ENCODE measurements around the gene CORIN.

CORIN gene

GRCh38 chr4:47662975-47663374 lies 174.9 kb downstream of the CORIN start:
- H3K4me1 Mint-ChIP-seq (ENCODE audit: low read depth): peaks cover 6% of the 10 kb centered on the region
- intact Hi-C loops (cut with micrococcal nuclease): no loop called here
- peaks cover 11% of the 10 kb centered on the region for H3K9me3 Mint-ChIP-seq
- H3K27me3 Mint-ChIP-seq: peaks cover 3% of the 10 kb centered on the region
- no peak overlapping the region for H3K4me3 Mint-ChIP-seq
- H3K27ac Mint-ChIP-seq: no peak overlapping the region
- no peaks in the 10 kb centered on the region for H3K36me3 Mint-ChIP-seq (ENCODE audit: low read depth)

GRCh38 chr4:47661741-47662140 lies 176.1 kb downstream of the CORIN start:
- peaks cover 11% of the 10 kb centered on the region for H3K9me3 Mint-ChIP-seq

GRCh38 chr4:47659342-47659741 lies 178.5 kb downstream of the CORIN start:
- intact Hi-C loops (cut with micrococcal nuclease): no loop called here
- no peak overlapping the region for H3K27ac Mint-ChIP-seq
- H3K36me3 Mint-ChIP-seq (ENCODE audit: low read depth): no peaks in the 10 kb centered on the region

More at GRCh38 chr4:47661741-47662140, 176.1 kb downstream of the CORIN start:
- Mint-ChIP-seq H3K27me3 (no peaks in the 10 kb centered on the region), H3K4me3 (no peak overlapping the region), H3K36me3 (ENCODE audit: low read depth) (no peaks in the 10 kb centered on the region), H3K4me1 (ENCODE audit: low read depth) (peaks cover 6% of the 10 kb centered on the region), H3K27ac (no peak overlapping the region)
- intact Hi-C loops (cut with micrococcal nuclease): no loop called here

GRCh38 chr4:47654972-47655693 lies 182.7 kb downstream of the CORIN start:
- intact Hi-C loops (cut with micrococcal nuclease): no loop called here
- Mint-ChIP-seq H3K27me3 (no peaks in the 10 kb centered on the region), H3K9me3 (peaks cover 11% of the 10 kb centered on the region), H3K27ac (no peak overlapping the region), H3K4me1 (ENCODE audit: low read depth) (peaks cover 6% of the 10 kb centered on the region), H3K36me3 (ENCODE audit: low read depth) (no peaks in the 10 kb centered on the region), H3K4me3 (no peak overlapping the region)

More at GRCh38 chr4:47659342-47659741, 178.5 kb downstream of the CORIN start:
- Mint-ChIP-seq H3K9me3 (peaks cover 11% of the 10 kb centered on the region), H3K27me3 (no peaks in the 10 kb centered on the region), H3K4me3 (no peak overlapping the region), H3K4me1 (ENCODE audit: low read depth) (peaks cover 6% of the 10 kb centered on the region)

GRCh38 chr4:47652092-47652491 lies 185.8 kb downstream of the CORIN start:
- Mint-ChIP-seq H3K4me1 (ENCODE audit: low read depth) (no peaks in the 10 kb centered on the region), H3K27ac (no peak overlapping the region), H3K9me3 (no peaks in the 10 kb centered on the region), H3K4me3 (no peak overlapping the region), H3K36me3 (ENCODE audit: low read depth) (no peaks in the 10 kb centered on the region), H3K27me3 (no peaks in the 10 kb centered on the region)
- intact Hi-C loops (cut with micrococcal nuclease): no loop called here

GRCh38 chr4:47651231-47651630 lies 186.6 kb downstream of the CORIN start:
- Mint-ChIP-seq H3K4me1 (ENCODE audit: low read depth) (no peaks in the 10 kb centered on the region), H3K27me3 (no peaks in the 10 kb centered on the region), H3K27ac (no peak overlapping the region), H3K36me3 (ENCODE audit: low read depth) (no peaks in the 10 kb centered on the region), H3K4me3 (no peak overlapping the region), H3K9me3 (no peaks in the 10 kb centered on the region)
- intact Hi-C loops (cut with micrococcal nuclease): no loop called here

- Mint-ChIP-seq H3K27ac (no peak overlapping the region), H3K4me1 (ENCODE audit: low read depth) (no peaks in the 10 kb centered on the region), H3K4me3 (no peak overlapping the region), H3K9me3 (no peaks in the 10 kb centered on the region), H3K27me3 (no peaks in the 10 kb centered on the region), H3K36me3 (ENCODE audit: low read depth) (no peaks in the 10 kb centered on the region)
- intact Hi-C loops (cut with micrococcal nuclease): no loop called here
Measured at GRCh38 chr4:47650584-47651130, 187.2 kb downstream of the CORIN start.

- H3K4me3 Mint-ChIP-seq: no peak overlapping the region
- no peaks in the 10 kb centered on the region for H3K27me3 Mint-ChIP-seq
- H3K36me3 Mint-ChIP-seq (ENCODE audit: low read depth): no peaks in the 10 kb centered on the region
- H3K4me1 Mint-ChIP-seq (ENCODE audit: low read depth): no peaks in the 10 kb centered on the region
- intact Hi-C loops (cut with micrococcal nuclease): no loop called here
- H3K27ac Mint-ChIP-seq: no peak overlapping the region
- H3K9me3 Mint-ChIP-seq: no peaks in the 10 kb centered on the region
Measured at GRCh38 chr4:47647544-47647943, 190.3 kb downstream of the CORIN start.

- Mint-ChIP-seq H3K27ac (no peak overlapping the region), H3K36me3 (ENCODE audit: low read depth) (no peaks in the 10 kb centered on the region), H3K9me3 (no peaks in the 10 kb centered on the region), H3K27me3 (no peaks in the 10 kb centered on the region), H3K4me1 (ENCODE audit: low read depth) (no peaks in the 10 kb centered on the region), H3K4me3 (no peak overlapping the region)
- intact Hi-C loops (cut with micrococcal nuclease): no loop called here
Measured at GRCh38 chr4:47647029-47647428, 190.8 kb downstream of the CORIN start.

- H3K27me3 Mint-ChIP-seq: no peaks in the 10 kb centered on the region
- H3K36me3 Mint-ChIP-seq (ENCODE audit: low read depth): no peaks in the 10 kb centered on the region
- H3K27ac Mint-ChIP-seq: no peak overlapping the region
- H3K4me3 Mint-ChIP-seq: no peak overlapping the region
- intact Hi-C loops (cut with micrococcal nuclease): no loop called here
- no peaks in the 10 kb centered on the region for H3K9me3 Mint-ChIP-seq
- no peaks in the 10 kb centered on the region for H3K4me1 Mint-ChIP-seq (ENCODE audit: low read depth)
Measured at GRCh38 chr4:47646372-47646771, 191.5 kb downstream of the CORIN start.

GRCh38 chr4:47643845-47644244 lies 194.0 kb downstream of the CORIN start:
- H3K9me3 Mint-ChIP-seq: no peaks in the 10 kb centered on the region
- no peaks in the 10 kb centered on the region for H3K36me3 Mint-ChIP-seq (ENCODE audit: low read depth)
- H3K27me3 Mint-ChIP-seq: no peaks in the 10 kb centered on the region
- intact Hi-C loops (cut with micrococcal nuclease): no loop called here
- H3K4me3 Mint-ChIP-seq: no peak overlapping the region
- H3K4me1 Mint-ChIP-seq (ENCODE audit: low read depth): no peaks in the 10 kb centered on the region
- no peak overlapping the region for H3K27ac Mint-ChIP-seq

- Mint-ChIP-seq H3K27me3 (no peaks in the 10 kb centered on the region), H3K9me3 (no peaks in the 10 kb centered on the region), H3K4me3 (no peak overlapping the region), H3K27ac (no peak overlapping the region), H3K36me3 (ENCODE audit: low read depth) (no peaks in the 10 kb centered on the region), H3K4me1 (ENCODE audit: low read depth) (no peaks in the 10 kb centered on the region)
- intact Hi-C loops (cut with micrococcal nuclease): no loop called here
Measured at GRCh38 chr4:47642985-47643760, 194.7 kb downstream of the CORIN start.

GRCh38 chr4:47642191-47642830 lies 195.6 kb downstream of the CORIN start:
- H3K4me1 Mint-ChIP-seq (ENCODE audit: low read depth): no peaks in the 10 kb centered on the region
- H3K27ac Mint-ChIP-seq: no peak overlapping the region
- H3K36me3 Mint-ChIP-seq (ENCODE audit: low read depth): no peaks in the 10 kb centered on the region
- H3K9me3 Mint-ChIP-seq: peaks cover 3% of the 10 kb centered on the region
- H3K4me3 Mint-ChIP-seq: no peak overlapping the region
- H3K27me3 Mint-ChIP-seq: no peaks in the 10 kb centered on the region
- intact Hi-C loops (cut with micrococcal nuclease): no loop called here

GRCh38 chr4:47641755-47642154 lies 196.1 kb downstream of the CORIN start:
- no peak overlapping the region for H3K27ac Mint-ChIP-seq

More at GRCh38 chr4:47641755-47642154, 196.1 kb downstream of the CORIN start:
- H3K4me3 Mint-ChIP-seq: no peak overlapping the region
- H3K4me1 Mint-ChIP-seq (ENCODE audit: low read depth): no peaks in the 10 kb centered on the region
- H3K9me3 Mint-ChIP-seq: peaks cover 9% of the 10 kb centered on the region
- intact Hi-C loops (cut with micrococcal nuclease): no loop called here
- H3K27me3 Mint-ChIP-seq: no peaks in the 10 kb centered on the region
- H3K36me3 Mint-ChIP-seq (ENCODE audit: low read depth): no peaks in the 10 kb centered on the region
